22Rv1 (cell line): ENCODE measurements around the gene SFXN3.

Source experiments
- H3K27ac ChIP-seq: fragments of 450-650 bp; 2 replicates; pipeline ENCODE4 v1.5.1; 2017
- ZFX ChIP-seq: fragments of 450-650 bp; IDR thresholded peaks from 2 replicates; pipeline ENCODE4 v1.6.1; 2017; ENCODE audit warnings: antibody characterized with exemption, borderline replicate concordance
- TF ChIP-seq, protein P1 (sequence below): fragments of 450-650 bp; IDR thresholded peaks from 2 replicates; pipeline ENCODE4 v1.5.1; 2017; ENCODE audit warnings: mild to moderate bottlenecking

The SFXN3 gene

DNA sequence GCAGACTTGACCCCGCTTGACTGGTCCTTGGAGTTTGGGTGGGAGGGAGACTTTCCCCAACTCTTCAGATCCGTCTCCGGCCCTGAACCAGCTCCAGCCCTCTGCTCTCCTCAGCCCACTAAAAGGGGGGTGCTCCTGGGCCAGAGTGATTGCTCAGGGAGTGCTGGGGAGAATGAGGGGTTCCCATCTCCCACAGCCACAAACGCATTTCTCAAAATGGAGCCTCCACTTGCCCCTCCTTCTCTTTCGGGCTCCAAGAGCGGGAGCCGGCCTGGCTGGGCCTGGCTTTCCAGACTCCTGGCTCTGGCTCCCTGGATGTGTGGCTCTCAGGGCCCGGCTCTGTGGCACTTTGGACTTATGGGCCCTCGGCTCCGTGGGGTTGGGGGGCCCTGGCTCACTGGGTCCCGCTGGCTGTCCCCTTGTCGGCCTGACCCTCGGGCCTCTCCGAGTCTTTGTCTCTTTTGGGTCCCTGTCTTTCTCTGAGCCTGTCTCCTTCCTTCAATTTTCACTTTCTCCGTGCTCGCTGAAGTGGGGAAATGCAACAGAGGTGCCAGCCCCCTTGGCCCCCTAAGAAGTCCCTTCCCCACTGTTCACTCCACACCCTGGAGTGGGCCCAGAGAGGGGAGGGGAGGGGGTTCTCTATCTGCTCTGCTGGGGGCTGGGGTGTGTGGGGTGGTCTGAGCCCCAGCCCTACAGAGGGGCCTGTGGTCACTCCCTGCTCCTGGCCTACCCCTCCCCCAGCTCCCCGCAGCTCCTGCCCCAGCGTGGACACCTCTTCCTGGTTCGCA is 30.7 kb upstream of the SFXN3 start:
- no peak for TF ChIP-seq ZFX
- TF ChIP-seq, protein P1, sequence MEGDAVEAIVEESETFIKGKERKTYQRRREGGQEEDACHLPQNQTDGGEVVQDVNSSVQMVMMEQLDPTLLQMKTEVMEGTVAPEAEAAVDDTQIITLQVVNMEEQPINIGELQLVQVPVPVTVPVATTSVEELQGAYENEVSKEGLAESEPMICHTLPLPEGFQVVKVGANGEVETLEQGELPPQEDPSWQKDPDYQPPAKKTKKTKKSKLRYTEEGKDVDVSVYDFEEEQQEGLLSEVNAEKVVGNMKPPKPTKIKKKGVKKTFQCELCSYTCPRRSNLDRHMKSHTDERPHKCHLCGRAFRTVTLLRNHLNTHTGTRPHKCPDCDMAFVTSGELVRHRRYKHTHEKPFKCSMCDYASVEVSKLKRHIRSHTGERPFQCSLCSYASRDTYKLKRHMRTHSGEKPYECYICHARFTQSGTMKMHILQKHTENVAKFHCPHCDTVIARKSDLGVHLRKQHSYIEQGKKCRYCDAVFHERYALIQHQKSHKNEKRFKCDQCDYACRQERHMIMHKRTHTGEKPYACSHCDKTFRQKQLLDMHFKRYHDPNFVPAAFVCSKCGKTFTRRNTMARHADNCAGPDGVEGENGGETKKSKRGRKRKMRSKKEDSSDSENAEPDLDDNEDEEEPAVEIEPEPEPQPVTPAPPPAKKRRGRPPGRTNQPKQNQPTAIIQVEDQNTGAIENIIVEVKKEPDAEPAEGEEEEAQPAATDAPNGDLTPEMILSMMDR = no peak
- H3K27ac ChIP-seq = peak overlapping the region; percentile 96

DNA sequence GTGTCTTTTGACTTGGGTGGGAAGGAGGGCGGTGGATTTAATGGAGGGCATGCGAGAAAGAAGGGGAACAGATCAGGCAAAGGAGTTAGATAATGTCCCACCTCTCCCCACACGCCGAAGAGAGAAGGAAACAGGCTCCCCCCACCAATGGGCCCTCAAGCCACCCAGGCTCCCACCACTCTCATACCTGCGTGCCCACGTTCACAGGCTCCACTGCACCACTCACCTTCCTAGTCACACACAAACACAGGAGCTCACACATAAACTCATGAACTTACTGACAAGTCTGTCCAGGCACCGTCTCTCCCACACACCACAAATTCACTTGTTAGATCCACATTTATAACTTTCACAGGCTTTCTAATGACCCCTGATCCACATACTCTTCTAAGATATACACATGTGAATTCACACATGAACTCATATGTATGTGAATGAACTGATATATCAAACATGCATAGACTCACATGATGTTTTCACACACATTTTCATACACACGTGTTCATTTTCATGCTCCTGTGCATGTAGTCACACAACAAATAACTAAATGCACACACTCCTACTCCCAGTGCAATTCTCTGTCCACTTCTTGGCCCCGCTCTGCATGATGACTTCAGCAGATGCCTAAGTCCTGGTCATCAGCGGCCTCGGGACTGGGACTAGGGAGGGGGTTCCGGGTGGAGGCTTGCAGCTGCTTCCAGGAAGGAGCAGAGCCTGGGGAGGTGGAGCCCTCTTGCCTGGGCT is 29.9 kb upstream of the SFXN3 start:
- peak overlapping the region; percentile 96 for H3K27ac ChIP-seq

DNA sequence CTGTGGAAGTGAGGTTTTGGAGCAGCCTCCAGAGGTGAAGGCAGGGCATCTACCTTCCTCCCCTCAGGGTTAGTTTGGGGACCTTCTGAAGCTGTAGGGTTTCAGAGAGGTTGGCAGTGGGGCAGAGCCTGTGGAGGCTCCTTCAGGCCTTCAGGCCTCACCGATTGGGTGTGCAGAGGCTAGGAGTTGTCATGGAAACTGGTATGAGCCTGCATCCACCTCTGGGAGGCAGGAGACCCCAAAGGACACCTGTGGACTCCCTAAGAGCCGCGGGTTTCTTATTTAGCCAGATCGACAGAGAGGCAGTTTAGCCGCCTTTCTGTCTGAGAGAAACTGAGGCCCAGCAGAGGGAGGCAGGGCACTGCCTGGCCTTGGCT is 29.4 kb upstream of the SFXN3 start:
- peak overlapping the region; percentile 96; the same call in 1 of the 2 replicates for H3K27ac ChIP-seq
- TF ChIP-seq ZFX = no peak
- TF ChIP-seq, protein P1 = no peak

More for the DNA sequence above, 29.9 kb upstream of the SFXN3 start:
- TF ChIP-seq, protein P1 = no peak
- no peak for TF ChIP-seq ZFX

DNA sequence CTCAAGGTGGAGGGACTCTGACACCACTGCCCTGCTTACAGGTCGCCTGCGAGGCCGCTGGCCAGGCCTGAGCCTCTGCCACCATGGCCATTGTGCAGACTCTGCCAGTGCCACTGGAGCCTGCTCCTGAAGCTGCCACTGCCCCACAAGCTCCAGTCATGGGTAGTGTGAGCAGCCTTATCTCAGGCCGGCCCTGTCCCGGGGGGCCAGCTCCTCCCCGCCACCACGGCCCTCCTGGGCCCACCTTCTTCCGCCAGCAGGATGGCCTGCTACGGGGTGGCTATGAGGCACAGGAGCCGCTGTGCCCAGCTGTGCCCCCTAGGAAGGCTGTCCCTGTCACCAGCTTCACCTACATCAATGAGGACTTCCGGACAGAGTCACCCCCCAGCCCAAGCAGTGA is 28.6 kb upstream of the SFXN3 start:
- TF ChIP-seq ZFX = no peak
- TF ChIP-seq, protein P1 = no peak
- no peak overlapping the region for H3K27ac ChIP-seq

DNA sequence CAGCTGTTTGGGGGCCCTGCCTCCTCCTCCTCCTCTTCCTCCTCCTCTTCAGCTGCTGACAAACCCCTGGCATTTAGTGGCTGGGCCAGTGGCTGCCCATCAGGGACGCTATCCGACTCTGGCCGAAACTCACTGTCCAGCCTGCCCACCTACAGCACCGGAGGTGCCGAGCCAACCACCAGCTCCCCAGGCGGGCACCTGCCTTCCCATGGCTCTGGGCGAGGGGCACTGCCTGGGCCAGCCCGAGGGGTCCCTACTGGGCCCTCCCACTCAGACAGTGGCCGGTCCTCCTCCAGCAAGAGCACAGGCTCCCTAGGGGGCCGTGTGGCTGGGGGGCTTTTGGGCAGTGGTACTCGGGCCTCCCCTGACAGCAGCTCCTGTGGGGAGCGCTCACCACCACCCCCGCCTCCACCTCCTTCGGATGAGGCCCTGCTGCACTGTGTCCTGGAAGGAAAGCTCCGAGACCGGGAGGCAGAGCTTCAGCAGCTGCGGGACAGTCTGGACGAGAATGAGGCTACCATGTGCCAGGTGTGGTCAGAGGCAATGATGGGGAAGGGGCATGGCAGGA is 27.3 kb upstream of the SFXN3 start:
- H3K27ac ChIP-seq = no peak overlapping the region
- no peak for TF ChIP-seq ZFX
- TF ChIP-seq, protein P1 = no peak

DNA sequence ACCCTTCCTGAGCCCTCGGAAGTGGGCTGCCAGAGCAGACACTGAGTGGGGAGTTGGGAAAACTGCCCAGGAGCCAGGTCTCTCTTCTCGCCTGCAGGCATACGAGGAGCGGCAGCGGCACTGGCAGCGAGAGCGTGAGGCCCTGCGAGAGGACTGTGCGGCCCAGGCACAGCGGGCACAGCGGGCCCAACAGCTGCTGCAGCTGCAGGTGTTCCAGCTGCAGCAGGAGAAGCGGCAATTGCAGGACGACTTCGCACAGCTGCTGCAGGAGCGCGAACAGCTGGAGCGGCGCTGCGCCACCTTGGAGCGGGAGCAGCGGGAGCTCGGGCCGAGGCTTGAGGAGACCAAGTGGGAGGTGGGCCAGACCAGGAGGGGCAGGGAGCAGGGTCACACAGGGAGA is 25.7 kb upstream of the SFXN3 start:
- H3K27ac ChIP-seq = no peak overlapping the region
- TF ChIP-seq ZFX = no peak
- TF ChIP-seq, protein P1 = no peak
